D721Med (cell line): ENCODE measurements around the gene CHMP4B.

Source experiments
- DNase-seq: peaks from one replicate; pipeline ENCODE4 v3.0.0; 2011; ENCODE audit warnings: low spot score; ENCODE audit not compliant: insufficient read length
- FAIRE-seq: peaks from 2 replicates; lab custom pipeline; 2011; peaks lifted over from hg19 to GRCh38; lab: Jason Lieb, UNC
- TF ChIP-seq, protein P1 (sequence below): IDR thresholded peaks from 2 replicates; pipeline ENCODE4 v1.5.1; 2012; ENCODE audit warnings: mild to moderate bottlenecking, control low read depth; ENCODE audit not compliant: insufficient read depth; ENCODE audit errors: missing control alignments

The CHMP4B gene

DNA sequence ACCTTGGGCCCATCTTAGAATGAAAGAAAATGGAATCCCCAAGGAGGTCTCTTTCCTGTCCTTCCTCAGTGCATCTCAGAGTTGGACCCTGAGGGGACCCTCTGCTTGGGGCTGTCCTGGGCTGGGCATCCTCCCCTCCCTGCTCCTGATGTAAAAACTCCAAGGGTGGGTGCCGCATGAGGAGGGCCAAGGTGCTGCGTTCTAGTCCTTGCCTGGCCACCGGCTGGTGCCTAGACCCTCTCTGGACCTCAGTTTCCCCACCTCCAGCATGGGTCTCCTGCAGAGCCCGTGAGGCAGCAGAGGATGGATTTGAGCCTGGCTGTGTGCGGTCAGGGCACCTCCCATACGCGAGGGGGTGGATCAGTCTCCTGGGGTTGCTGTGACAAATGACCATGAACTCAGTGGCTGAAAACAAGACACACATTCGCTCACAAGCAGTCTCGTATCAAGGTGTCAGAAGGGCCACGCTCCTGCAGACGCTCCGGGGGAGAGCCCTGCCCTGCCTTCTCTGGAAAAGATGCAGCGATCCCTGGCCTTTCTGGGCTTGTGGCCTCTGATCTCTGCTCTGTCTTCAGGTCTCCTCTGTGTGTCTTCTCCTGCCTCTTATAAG, 54.7 kb downstream of the CHMP4B start:
- TF ChIP-seq, protein P1, sequence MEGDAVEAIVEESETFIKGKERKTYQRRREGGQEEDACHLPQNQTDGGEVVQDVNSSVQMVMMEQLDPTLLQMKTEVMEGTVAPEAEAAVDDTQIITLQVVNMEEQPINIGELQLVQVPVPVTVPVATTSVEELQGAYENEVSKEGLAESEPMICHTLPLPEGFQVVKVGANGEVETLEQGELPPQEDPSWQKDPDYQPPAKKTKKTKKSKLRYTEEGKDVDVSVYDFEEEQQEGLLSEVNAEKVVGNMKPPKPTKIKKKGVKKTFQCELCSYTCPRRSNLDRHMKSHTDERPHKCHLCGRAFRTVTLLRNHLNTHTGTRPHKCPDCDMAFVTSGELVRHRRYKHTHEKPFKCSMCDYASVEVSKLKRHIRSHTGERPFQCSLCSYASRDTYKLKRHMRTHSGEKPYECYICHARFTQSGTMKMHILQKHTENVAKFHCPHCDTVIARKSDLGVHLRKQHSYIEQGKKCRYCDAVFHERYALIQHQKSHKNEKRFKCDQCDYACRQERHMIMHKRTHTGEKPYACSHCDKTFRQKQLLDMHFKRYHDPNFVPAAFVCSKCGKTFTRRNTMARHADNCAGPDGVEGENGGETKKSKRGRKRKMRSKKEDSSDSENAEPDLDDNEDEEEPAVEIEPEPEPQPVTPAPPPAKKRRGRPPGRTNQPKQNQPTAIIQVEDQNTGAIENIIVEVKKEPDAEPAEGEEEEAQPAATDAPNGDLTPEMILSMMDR: no peak
- FAIRE-seq: no peak
- DNase-seq: no peak

DNA sequence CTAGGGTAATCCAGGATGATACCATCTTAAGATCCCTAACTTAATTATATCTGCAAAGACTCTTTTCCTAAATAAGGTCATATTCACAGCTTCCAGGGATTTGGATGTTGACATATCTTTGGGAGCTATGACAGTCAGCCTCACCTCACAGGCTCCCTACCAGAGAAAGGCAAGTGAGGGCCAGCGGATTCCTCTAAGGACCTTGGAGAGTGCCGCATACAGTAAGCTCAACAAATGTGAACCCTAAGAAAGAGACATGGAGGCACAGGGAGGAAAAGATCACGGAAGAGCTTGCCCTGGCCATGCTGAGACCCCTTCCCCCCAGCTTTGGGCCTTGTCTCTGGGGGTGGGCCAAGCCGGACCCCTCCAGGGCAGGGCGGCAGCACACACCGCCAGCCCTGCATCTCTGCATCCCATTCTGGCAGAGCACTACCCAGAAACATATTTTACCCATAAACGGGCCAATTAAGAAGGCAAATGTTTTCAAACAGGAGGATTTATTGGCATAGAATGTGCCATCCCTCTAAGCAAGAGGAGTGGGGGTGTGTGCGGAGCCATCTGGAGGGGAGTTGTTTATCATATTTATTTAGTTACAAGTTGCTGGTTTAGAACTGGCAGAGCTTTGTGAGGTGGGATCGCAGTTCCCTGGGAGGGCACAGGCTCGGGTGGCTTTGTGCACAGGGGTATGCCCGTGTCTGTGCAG, 55.4 kb downstream of the CHMP4B start:
- DNase-seq (peak; percentile 45), FAIRE-seq (peak; percentile 44)
- TF ChIP-seq, protein P1: no peak

DNA sequence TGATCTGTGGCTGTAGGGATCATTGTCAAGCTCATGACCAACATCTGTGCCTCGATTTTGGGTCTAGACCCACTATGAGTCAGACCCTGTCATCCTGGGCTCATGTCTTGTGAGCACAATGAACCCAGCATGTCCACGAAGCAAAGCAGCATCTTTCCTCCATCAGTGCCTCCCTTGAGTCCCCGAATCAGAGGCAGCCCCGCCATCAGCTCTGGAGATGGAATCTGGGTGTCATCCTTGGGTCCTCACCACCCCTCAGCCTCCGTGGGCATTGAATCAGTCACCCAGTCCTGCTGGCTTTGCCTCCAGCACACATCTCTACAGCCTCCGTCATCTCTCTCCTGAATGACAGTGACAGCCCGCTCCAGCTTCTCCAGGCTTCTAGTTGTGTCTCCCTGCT, 56.9 kb downstream of the CHMP4B start:
- FAIRE-seq (no peak), DNase-seq (no peak)
- TF ChIP-seq, protein P1: no peak

DNA sequence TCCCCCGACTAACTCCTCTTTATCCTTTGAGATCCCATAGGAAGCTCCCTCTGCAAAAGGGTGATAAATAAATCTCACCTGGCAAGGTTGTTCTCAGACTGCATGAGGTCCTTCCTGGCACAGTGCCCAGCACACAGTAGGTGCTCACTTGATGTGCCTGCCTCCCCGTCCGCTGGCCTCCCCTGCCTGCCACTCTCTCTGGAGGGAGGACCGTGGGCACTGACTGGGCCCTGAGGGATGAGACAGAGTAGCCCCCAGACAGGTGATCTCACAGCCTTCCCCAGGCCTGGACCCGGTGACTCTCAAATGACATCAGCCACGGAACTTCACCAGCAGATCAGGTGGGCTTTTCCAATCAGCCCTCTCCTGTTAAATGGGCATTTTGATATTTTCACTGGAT, 57.4 kb downstream of the CHMP4B start:
- TF ChIP-seq, protein P1: no peak
- no peak for FAIRE-seq
- DNase-seq: no peak

DNA sequence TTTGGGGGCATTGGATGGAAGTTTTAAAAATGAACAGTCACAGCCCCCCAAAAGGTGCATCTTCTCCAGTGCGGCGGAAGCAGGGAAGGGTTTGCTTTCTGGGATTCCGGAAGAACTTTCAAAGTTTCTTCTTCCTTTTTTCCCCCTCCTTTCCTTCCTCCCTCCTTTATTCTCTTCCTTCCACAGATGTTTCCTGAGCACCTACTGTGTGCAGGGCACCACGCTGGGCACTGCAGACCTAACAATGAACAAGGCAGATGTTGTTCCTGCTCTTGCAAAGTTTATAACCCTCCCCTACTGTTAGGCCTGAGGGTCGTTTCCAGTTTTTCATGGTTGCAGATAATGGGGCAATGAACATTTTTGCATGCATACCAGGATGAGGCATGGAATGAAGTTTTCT, 58.1 kb downstream of the CHMP4B start:
- DNase-seq (no peak), FAIRE-seq (no peak)
- TF ChIP-seq, protein P1: no peak

DNA sequence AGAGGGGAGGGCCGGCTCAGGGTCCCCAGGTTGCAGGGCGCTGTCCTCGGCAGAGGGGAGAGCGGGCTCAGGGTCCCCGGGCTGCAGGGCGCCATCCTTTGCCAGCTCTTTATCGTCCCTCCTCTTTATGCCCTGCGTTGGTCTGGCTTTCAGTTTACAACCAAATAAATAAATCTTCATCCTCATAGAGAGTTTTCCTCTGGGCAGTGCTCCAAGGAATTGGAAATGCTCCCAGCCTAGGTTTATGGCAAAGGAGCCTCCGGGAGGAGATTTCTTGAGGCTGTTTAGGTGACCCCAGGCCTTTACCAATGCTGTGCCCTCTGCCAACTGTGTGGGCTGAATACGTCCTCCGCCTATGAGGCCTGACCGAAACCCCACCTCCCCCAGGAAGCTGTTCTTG, 60.2 kb downstream of the CHMP4B start:
- TF ChIP-seq, protein P1: no peak
- FAIRE-seq: no peak
- DNase-seq: no peak

DNA sequence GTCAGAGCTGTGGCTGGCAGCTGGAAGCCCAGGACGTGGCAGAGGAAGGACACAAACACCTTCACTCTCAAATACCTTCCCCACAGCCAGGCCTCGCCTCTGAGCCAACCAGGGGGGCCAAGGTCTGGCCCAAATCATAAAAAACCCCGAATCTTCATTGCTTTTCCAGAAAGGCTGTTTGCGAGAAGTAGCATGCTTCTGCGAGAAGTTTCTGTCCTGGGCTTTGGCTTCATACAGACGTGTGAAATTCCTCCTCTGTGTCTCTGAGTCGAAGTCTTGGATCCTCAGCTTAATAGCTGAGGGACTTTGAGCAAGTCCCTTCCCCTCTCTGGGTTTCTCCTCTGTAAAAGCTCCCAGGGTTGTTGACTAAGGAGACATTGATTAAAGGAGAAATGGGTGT, 63.0 kb downstream of the CHMP4B start:
- DNase-seq (no peak), FAIRE-seq (no peak)
- TF ChIP-seq, protein P1: no peak
